ENCODE measurements around the gene C16orf96.
A peak's percentile ranks its signal among the peaks of the same experiment; 100 is the strongest.

C16orf96 gene

DNA sequence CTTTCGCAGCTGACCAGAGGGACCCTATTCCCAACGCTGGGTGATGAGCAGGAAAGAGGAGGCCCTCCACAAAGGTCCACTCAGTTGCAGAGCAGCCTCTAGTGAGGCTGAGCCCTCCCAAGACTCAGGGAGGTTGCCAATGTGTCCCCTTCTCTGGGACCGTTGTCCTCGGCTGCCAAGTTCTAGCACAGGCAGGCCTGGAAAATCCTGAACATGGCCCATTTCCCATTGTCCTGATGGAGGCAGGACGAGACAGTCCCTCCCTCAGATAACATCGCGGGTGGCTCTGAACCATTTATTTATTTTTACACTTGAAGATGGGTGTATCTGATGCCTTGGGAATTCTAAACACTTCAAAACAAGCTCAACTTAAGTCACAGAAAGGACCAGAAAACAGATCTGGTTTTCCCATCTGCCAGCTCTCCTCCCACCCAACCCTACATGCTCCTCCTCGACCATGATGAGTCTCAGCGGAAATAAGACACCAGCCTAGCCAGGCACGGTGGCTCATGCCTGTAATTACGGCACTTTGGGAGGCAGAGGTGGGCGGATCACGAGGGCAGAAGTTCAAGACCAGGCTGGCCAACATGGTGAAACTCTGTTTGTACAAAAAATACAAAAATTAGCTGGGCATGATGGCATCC, 30.4 kb upstream of the C16orf96 start:
- DNase-seq, result no peak

DNA sequence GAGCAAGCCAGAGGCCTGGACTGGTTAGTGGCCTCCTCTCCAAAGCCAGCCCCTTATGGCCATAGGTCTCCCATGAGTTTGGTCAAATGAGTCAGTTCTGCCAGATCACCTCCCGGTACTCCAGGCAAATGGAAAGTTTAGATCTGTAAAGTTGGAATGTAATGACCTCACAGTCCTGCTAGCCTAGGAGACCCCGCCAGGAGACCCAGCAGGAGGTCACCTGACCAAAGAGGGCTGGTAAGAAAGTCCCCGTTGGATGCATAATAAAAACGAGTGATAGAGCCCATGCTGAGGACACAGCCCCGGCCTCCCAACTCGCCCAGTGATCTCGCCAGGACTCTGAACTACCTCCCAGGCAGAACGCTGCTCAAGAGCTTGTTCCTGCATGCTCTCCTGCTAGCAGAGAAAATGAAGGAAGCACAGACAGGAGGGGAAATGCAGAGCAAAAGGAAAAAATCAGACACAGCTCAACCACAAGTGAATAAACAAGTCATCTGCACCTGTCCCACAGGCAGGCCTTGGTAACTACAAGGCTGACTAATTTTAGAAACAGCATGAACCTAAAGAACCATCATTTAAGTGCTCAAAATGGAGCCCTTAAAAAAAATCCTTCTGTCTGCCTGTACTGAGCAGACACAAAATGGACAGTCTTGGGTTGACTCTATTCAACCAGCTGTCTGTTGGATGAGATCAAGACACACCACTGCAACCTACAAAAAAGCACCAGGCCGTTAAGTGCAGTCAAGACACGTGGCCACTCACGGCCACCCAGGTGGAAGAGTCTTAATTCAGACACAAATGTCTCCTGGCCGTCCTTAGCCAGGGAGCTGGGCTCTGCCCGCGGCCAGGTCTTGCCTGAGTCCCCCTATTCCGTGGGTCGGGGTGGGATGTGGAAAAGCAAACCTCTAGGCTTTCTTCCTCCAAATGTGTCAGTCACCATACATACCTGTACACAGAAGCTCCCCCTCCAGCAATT, 26.8 kb upstream of the C16orf96 start:
- no peak for DNase-seq

- no peak for DNase-seq
These were observed 24.3 kb upstream of the C16orf96 start for GRCh38 chr16:4531811-4532210.

GRCh38 chr16:4532238-4532637, 23.9 kb upstream of the C16orf96 start:
- DNase-seq, result no peak

DNA sequence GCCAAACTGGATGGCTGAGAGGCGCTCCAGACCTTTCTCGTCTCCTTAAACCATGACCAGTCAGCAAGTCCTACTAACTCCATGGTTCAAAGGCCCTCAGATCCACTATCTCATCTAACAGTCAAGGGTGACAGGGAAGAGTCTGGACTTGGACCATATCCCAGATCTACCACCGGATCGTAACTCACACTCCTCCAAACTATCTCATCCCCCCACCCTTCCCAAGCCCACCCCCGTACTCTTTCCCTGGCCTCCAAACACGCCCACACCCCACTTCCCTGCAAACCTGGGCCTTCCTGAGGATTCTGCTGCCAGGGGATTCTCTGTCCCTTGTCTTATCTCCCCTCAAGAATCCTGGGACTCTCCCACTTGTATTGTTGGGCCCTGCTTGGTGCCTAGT, 22.6 kb upstream of the C16orf96 start:
- no peak for DNase-seq

DNA sequence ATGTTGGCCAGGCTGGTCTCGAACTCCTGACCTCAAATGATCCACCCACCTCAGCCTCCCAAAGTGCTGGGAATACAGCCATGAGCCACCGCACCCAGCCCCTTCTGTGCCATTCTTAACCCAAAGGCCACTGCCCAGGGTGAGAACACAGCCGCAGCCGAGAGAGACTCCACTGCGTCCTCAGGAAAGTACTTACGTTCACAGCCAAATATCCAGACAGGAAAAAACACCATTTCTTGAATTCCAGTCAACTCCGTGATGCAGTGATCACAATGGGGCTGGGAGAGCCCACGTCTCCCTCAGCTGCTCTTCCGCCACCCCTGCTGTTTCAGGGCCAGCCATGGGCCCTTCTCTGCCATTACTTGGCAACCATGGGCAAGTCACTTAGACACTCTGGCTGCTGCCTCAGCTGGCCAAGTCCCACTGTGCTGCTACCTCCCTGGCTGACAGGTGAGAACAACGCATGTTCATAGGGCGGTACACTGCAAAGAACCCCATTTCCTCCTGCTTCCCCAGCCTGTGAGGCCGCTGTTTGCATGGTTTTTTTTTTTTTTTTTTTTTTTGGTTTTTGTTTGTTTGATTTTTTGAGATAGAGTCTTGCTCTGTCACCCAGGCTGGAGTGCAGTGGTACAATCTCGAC, 21.9 kb upstream of the C16orf96 start:
- peak; percentile 16 for DNase-seq

- no peak for DNase-seq
These were observed 20.5 kb upstream of the C16orf96 start for GRCh38 chr16:4535627-4536108.

GRCh38 chr16:4536391-4537106, 19.6 kb upstream of the C16orf96 start:
- DNase-seq, result no peak

DNA sequence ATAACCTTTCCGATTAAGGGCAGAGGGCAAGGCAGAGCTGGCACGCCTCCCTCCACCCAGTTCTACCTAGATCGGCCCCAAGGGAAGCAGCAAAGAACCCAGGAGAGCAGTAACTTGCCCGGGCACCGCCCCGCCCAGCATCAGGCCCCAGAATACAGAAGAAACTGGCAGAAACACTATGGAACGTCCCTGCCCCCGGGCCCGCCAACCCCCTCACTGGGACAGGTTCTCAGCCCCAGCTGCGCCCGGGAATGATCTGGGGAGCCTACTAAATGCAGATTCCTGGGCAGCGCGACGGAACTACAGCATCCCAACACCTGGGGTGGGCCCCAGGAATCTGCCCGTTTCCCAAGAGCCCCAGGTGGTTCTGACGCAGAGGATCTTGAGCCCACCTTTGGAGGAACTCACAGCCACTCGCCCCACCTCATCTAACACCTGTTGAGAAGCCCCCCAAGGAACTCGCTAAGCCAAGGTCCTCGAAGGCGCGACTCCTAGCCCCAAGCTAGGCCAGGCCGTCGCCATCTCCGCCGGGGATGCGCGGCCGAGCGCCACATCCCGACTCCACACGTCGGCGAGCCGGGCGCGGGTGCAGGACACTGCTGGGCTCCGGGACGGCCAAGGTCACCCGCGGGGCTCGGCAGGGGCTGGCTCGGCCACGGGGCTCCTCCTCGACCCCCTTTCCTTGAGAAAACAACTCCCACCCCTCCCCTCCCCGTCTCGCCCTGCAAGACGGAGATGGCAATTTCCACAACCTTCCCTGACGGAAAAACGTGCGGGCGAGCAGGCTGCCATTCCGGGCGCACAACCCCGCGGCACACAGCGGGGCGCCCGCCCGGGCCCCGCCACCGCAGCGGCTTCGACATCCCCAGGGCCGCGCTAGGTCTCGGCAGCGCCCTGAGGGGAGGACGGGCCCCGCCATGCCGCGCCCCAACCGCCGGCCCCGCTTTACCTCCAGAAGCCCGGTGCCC, 18.5 kb upstream of the C16orf96 start:
- no peak for DNase-seq

- DNase-seq, result peak; percentile 94
These were observed 17.5 kb upstream of the C16orf96 start, which contains the start of gene CDIP1 for GRCh38 chr16:4538350-4539235. Gene CDIP1 (minus strand): TSS chr16:4538773. CDS start chr16:4514130, 24,643 bp downstream.

- no peak for DNase-seq
These were observed 16.3 kb upstream of the C16orf96 start for GRCh38 chr16:4539716-4540284.

GRCh38 chr16:4544473-4544872, 11.7 kb upstream of the C16orf96 start:
- no peak for DNase-seq

DNA sequence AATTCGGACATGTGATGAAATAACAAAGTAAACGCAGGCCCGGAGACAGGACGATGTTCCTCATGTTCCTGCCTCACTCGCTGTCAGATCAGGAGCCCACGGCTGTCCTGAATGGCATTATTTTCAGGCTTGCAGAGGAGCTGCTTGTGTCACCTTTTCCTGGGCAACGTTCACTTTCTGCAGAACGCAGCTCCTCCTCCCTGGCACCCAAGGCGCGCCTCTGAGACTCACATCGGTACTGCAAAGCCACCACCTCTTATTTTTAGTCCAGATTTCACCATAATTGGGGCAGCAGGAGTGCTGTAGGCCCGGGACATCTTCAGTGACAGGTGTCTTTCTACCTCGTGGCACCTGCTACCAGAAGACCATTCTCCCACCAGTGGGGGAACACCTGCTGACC, 8.0 kb upstream of the C16orf96 start:
- no peak for DNase-seq

- no peak for DNase-seq
These were observed 5.5 kb upstream of the C16orf96 start for GRCh38 chr16:4550591-4550990.

GRCh38 chr16:4552541-4552940, 3.6 kb upstream of the C16orf96 start:
- no peak for DNase-seq

- DNase-seq, result no peak
These were observed 440 bp downstream of the C16orf96 start for GRCh38 chr16:4556580-4556979.

- no peak for DNase-seq
These were observed 1.8 kb downstream of the C16orf96 start for GRCh38 chr16:4557973-4558372.

- no peak for DNase-seq
These were observed 5.5 kb downstream of the C16orf96 start for GRCh38 chr16:4561596-4561995.

DNA sequence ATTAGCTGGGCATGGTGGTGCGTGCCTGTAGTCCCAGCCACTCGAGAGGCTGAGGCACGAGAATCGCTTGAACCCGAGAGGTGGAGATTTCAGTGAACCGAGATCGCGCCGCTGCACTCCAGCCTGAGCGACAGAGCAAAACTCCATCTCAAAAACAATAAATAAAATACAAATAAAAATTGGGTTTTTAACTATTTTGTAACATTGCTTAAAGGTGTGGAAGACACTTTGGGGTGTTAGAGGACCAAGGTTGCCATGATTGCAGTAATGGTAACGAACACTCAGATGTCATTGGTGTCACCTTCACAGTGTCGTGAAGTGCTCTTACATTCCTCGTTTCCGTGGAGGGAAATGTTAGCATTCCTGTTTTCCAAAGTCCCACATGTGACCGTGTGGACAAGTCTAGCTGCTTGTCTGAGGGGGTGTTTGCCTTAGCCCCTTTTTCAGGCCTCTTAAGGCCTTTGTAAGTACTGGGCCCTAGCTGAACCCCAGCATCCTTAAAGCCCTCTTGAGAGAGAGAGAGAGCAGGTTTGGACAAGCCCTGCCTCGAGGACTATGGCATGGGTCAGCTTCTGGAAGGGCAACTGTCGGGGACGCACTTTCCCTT, 8.6 kb downstream of the C16orf96 start:
- DNase-seq, result no peak

DNA sequence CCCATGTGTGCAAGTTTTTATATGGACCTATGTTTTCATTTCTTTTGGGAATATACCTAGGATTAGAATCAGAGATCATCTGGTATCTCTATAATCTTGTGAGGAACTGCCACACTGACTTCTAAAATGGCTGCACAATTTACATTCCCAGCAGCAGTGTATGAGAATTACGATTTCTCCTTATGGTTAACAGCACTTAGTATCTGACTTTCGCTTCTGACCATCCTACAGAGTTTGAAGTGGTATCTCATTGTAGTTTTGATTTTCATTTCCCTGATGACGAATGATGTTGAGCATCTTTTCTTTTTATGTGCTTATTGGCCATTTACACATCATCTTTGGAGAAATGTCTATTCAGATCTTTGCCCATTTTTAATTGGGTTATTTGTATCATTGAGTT, 10.0 kb downstream of the C16orf96 start:
- no peak for DNase-seq
